AG20443 (cell line): Measurements from ENCODE around the gene RIMOC1.
A peak's percentile ranks its signal among the peaks of the same experiment; 100 is the strongest.
"Not testable (repeated sequence)": the region's sequence is repeated elsewhere in the genome, so short reads cannot be mapped to it uniquely, and the experiment has no call there.

ENCODE experiments used
- DNase-seq: peaks from one replicate; pipeline ENCODE4 v3.0.0; 2012; ENCODE audit warnings: low spot score, mixed read lengths

Gene RIMOC1

GRCh38 chr5:41891066-41891707 lies 13.0 kb upstream of the RIMOC1 start:
- DNase-seq = no peak

GRCh38 chr5:41892031-41892430 lies 12.1 kb upstream of the RIMOC1 start:
- no peak for DNase-seq

- no peak for DNase-seq
Observed at GRCh38 chr5:41893074-41893851, 10.9 kb upstream of the RIMOC1 start.

- no peak for DNase-seq
Observed at GRCh38 chr5:41896230-41896629, 7.9 kb upstream of the RIMOC1 start.

GRCh38 chr5:41903382-41903891 lies 707 bp upstream of the RIMOC1 start:
- DNase-seq = no peak

GRCh38 chr5:41906151-41906550 lies 2.0 kb downstream of the RIMOC1 start:
- no peak for DNase-seq

- DNase-seq = peak; percentile 34
Observed at GRCh38 chr5:41908374-41909079, 4.4 kb downstream of the RIMOC1 start.

GRCh38 chr5:41918105-41918504 lies 14.0 kb downstream of the RIMOC1 start:
- DNase-seq = no peak

GRCh38 chr5:41921166-41921565 lies 17.0 kb downstream of the RIMOC1 start:
- no peak for DNase-seq

GRCh38 chr5:41921874-41922273 lies 17.7 kb downstream of the RIMOC1 start:
- DNase-seq = no peak

- no peak for DNase-seq
Observed at GRCh38 chr5:41924526-41924871, 20.4 kb downstream of the RIMOC1 start.

GRCh38 chr5:41924872-41925554 lies 20.9 kb downstream of the RIMOC1 start, which contains the start of gene FBXO4:
TSS of gene FBXO4 (plus strand) at chr5:41925281. CDS start at chr5:41925310, 29 bp downstream.
- DNase-seq = peak; percentile 94

- no peak for DNase-seq
Observed at GRCh38 chr5:41925555-41925951, 21.4 kb downstream of the RIMOC1 start.

GRCh38 chr5:41927604-41928003 lies 23.5 kb downstream of the RIMOC1 start:
- no peak for DNase-seq

- no peak for DNase-seq
Observed at GRCh38 chr5:41929035-41929434, 24.9 kb downstream of the RIMOC1 start.

- DNase-seq = no peak
Observed at GRCh38 chr5:41932770-41933169, 28.6 kb downstream of the RIMOC1 start.

GRCh38 chr5:41935544-41935943 lies 31.4 kb downstream of the RIMOC1 start:
- DNase-seq = no peak

- DNase-seq = peak; percentile 13
Observed at GRCh38 chr5:41940641-41941040, 36.5 kb downstream of the RIMOC1 start.

- DNase-seq = not testable (repeated sequence)
Observed at GRCh38 chr5:41945332-41945955, 41.3 kb downstream of the RIMOC1 start.

- DNase-seq = no peak
Observed at GRCh38 chr5:41951224-41951623, 47.1 kb downstream of the RIMOC1 start.
